Spinal cord (tissue), 10 donors: ENCODE measurements around the gene FAM200B. TPM values are rescaled to one million over a fixed set of nuclear protein-coding genes. Genes with fewer than 3 reads are reported as not detected.

Experiments used
- DNase-seq, 6 donors: peaks; one replicate each; pipeline versions ENCODE4 v3.0.0 to v3.0.0-alpha.2; 2013 to 2015; ENCODE audit warnings: low spot score in 6 of 6, low read depth in 4 of 6
- H3K27ac ChIP-seq: one replicate; pipeline ENCODE4 v1.5.1; 2013; ENCODE audit warnings: low read depth, low read length, control low read depth
- H3K27me3 ChIP-seq: one replicate; pipeline ENCODE4 v1.6.1; 2013; ENCODE audit warnings: low read length; ENCODE audit not compliant: control insufficient read depth, insufficient read depth
- H3K36me3 ChIP-seq: one replicate; pipeline ENCODE4 v1.6.1; 2013; ENCODE audit warnings: low read length; ENCODE audit not compliant: control insufficient read depth, insufficient read depth
- H3K4me1 ChIP-seq: one replicate; pipeline ENCODE4 v1.6.1; 2013; ENCODE audit warnings: low read length; ENCODE audit not compliant: control insufficient read depth, insufficient read depth
- H3K4me3 ChIP-seq: one replicate; pipeline ENCODE4 v1.5.1; 2013; ENCODE audit warnings: low read depth, low read length, control low read depth
- H3K9me3 ChIP-seq: one replicate; pipeline ENCODE4 v1.6.1; 2013; ENCODE audit warnings: low read length; ENCODE audit not compliant: control insufficient read depth, insufficient read depth
- WGBS: methylation state at CpG from one replicate; pipeline ENCODE4 v1.1.5; 2013; ENCODE audit warnings: missing lambda C conversion rate; ENCODE audit not compliant: insufficient coverage; 5-methylcytosine and 5-hydroxymethylcytosine counted together
- polyA plus RNA-seq, 2 donors: library from polyadenylated mRNA; unstranded; fragments of 120-200 nt; gene quantifications; one replicate each; pipeline ENCODE4 v1.2.1, GENCODE V29; 2013; ENCODE audit not compliant: insufficient read length in 2 of 2
- total RNA-seq, 2 donors: library from RNA; depleted of rRNA in 1 of 2; stranded (reverse); fragments of 120-200 nt in 1 of 2; fragments of >200 nt in 1 of 2; gene quantifications; one replicate each; pipeline versions ENCODE4 v1.2.3 to v1.2.4, GENCODE V29; 2013 to 2014
- donor health status: healthy.

FAM200B gene
- total and polyA plus RNA-seq, 4 donors, result 42.7 to 81.3 (median 64.7) TPM

DNA sequence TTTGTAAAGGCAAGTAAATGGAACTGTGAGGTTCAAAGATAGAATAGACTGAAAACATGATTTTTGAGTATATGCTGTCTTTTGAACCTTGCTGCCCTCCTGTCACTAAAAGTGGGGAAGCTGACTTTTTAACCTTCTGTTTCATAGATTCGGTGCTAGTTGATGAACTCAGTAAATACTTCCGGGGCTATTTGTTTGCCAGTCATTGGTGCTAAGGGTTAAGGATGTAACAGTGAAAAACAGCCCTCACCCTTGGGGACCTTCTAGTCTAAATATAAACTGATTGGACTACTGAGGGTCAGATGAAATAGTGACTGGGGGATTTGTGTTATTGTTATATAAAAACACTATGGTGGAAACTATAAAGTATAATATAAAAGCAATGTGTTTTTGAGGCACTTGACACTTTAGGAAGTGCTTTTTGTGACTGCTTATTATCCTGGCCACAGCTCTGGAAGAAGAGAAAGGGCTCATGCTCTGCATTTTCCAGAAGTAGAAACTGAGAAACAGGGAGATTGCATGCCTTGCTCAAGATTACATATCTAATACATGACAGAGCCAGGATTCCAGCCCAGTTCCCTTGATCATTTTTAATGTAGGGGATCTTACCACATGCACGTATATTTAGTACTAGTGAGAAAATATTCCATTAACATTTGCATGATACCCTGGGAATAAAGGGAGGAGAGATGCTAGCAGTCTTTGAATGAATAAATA lies 25.2 kb downstream of the FAM200B start:
- no peak overlapping the region for H3K4me3 ChIP-seq
- H3K9me3 ChIP-seq, result no peaks in the 10 kb centered on the region
- no peak for DNase-seq
- H3K27ac ChIP-seq, result no peak overlapping the region
- H3K27me3 ChIP-seq, result no peaks in the 10 kb centered on the region
- peaks cover 7% of the 10 kb centered on the region for H3K4me1 ChIP-seq
- WGBS, result no CpG with 5 or more reads among the region's 3 CpGs
- no peaks in the 10 kb centered on the region for H3K36me3 ChIP-seq

- 29% methylated on average over 2 of the region's 7 CpGs for WGBS
- Histone ChIP-seq H3K27ac (no peak overlapping the region), H3K36me3 (no peaks in the 10 kb centered on the region), H3K9me3 (no peaks in the 10 kb centered on the region), H3K4me1 (peaks cover 6% of the 10 kb centered on the region), H3K27me3 (no peaks in the 10 kb centered on the region), H3K4me3 (no peak overlapping the region)
- peak in 1 of 6 donors; percentile 56 for DNase-seq
These were observed 25.7 kb downstream of the FAM200B start for GRCh38 chr4:15707363-15707715.

GRCh38 chr4:15711762-15712161 lies 30.1 kb downstream of the FAM200B start:
- Histone ChIP-seq H3K27me3 (no peaks in the 10 kb centered on the region), H3K4me1 (no peaks in the 10 kb centered on the region), H3K4me3 (no peak overlapping the region), H3K27ac (no peak overlapping the region), H3K36me3 (no peaks in the 10 kb centered on the region), H3K9me3 (no peaks in the 10 kb centered on the region)
- DNase-seq, result no peak
- WGBS, result no CpG with 5 or more reads among the region's 2 CpGs

- no CpG with 5 or more reads among the region's 1 CpG for WGBS
- Histone ChIP-seq H3K36me3 (no peaks in the 10 kb centered on the region), H3K4me1 (no peaks in the 10 kb centered on the region), H3K27ac (no peak overlapping the region), H3K4me3 (no peak overlapping the region), H3K9me3 (no peaks in the 10 kb centered on the region), H3K27me3 (no peaks in the 10 kb centered on the region)
- DNase-seq, result no peak
These were observed 30.6 kb downstream of the FAM200B start for GRCh38 chr4:15712214-15712613.

DNA sequence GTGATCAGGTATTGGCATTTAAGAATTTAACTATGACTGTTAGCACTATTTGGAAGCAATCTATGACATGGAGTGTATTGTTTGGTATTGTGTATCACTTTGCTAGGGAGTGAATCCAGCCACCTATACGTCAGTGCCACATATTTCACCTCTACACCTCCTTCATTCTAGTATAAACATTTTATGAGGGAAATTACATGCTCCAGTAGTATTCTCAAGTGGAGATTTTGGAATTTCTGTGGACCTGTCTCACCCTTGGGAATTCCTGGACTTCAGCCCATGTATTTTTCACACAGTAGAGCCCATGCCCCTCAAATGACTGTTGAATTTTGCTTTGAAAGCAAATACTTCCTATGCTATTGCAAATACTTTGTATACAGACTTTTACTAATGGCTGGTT lies 32.5 kb downstream of the FAM200B start:
- Histone ChIP-seq H3K27me3 (no peaks in the 10 kb centered on the region), H3K27ac (no peak overlapping the region), H3K4me1 (no peaks in the 10 kb centered on the region), H3K36me3 (no peaks in the 10 kb centered on the region), H3K9me3 (no peaks in the 10 kb centered on the region), H3K4me3 (no peak overlapping the region)
- no CpG with 5 or more reads among the region's 1 CpG for WGBS
- no peak for DNase-seq

- H3K9me3 ChIP-seq, result no peaks in the 10 kb centered on the region
- no CpG with 5 or more reads among the region's 8 CpGs for WGBS
- H3K27me3 ChIP-seq, result no peaks in the 10 kb centered on the region
- H3K4me1 ChIP-seq, result no peaks in the 10 kb centered on the region
- H3K27ac ChIP-seq, result no peak overlapping the region
- H3K4me3 ChIP-seq, result no peak overlapping the region
- DNase-seq, result peak in 1 of 6 donors; percentile 41
- H3K36me3 ChIP-seq, result no peaks in the 10 kb centered on the region
These were observed 33.2 kb downstream of the FAM200B start for GRCh38 chr4:15714646-15715435.

DNA sequence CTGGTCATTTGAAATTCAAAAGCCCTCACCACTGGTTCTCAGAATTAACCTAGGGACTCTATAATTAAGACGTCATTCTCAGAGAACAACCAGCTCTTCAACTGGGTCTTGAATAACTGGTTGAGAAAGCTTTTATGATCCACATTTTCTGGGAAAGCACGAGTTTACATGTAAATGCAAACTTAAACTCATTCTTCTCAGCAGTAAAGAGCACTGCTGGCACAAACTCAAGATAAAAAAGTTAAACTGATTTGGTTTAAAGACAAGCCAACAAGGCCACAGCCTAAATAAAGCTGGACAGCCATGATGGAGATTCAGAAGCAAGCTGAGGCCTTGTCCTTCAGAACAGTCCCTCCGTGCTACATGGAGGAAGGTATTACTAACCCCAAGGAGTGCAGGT lies 34.5 kb downstream of the FAM200B start:
- Histone ChIP-seq H3K27ac (no peak overlapping the region), H3K4me1 (no peaks in the 10 kb centered on the region), H3K4me3 (no peak overlapping the region), H3K9me3 (no peaks in the 10 kb centered on the region), H3K27me3 (no peaks in the 10 kb centered on the region), H3K36me3 (no peaks in the 10 kb centered on the region)
- no CpG with 5 or more reads among the region's 3 CpGs for WGBS
- no peak for DNase-seq

DNA sequence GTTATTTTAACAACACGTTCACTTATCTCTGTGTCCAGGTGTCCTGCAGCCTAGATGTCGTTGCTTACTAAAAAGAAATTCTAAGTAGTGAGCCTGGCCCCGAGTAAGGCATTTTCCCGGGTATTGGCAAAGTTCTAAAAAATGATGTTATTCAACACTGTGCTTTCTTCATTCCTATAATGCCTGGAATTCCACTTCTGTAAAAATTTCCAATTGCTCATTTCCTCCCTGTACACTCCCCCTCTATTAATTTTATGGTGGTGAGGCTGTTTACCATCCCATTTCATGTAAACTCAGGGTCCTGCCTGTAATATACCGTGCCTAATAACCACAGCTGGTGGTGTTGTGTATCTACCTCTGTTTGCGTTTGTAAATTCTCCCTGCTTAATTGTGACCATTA lies 35.5 kb downstream of the FAM200B start:
- WGBS, result 100% methylated on average over 1 of the region's 6 CpGs
- DNase-seq, result no peak
- no peak overlapping the region for H3K4me3 ChIP-seq
- H3K4me1 ChIP-seq, result no peaks in the 10 kb centered on the region
- no peak overlapping the region for H3K27ac ChIP-seq
- H3K36me3 ChIP-seq, result no peaks in the 10 kb centered on the region
- no peaks in the 10 kb centered on the region for H3K9me3 ChIP-seq
- no peaks in the 10 kb centered on the region for H3K27me3 ChIP-seq

GRCh38 chr4:15717657-15718416 lies 36.2 kb downstream of the FAM200B start:
- Histone ChIP-seq H3K27me3 (no peaks in the 10 kb centered on the region), H3K27ac (no peak overlapping the region), H3K9me3 (no peaks in the 10 kb centered on the region), H3K4me3 (no peak overlapping the region), H3K36me3 (no peaks in the 10 kb centered on the region), H3K4me1 (no peaks in the 10 kb centered on the region)
- 100% methylated on average over 1 of the region's 3 CpGs for WGBS
- DNase-seq, result no peak
